Measurements from ENCODE around the gene HOXB5. TPM values are rescaled to one million over a fixed set of nuclear protein-coding genes. Genes with fewer than 3 reads are reported as not detected.

HOXB5 gene
- total RNA-seq, 1 experiment from 2014 or later = 0.43 TPM

DNA sequence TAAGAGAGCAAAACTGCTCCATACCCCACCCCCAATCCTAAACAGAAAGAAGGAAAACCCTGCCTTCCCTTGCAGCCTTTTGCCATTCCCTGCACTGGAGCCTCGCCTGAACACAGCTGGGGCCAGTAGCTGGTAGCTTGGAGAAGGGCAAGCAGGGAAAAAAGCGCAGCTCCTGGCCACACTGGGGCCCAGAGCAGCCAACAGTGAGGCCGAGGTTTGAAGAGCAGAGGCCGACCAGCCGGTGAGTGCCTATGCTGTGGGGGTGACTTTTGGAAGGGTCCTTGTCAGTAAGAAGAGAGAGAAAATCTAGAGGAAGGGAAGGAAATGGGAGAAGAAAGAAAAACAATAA lies 35.8 kb upstream of the HOXB5 start:
- no peak for DNase-seq (ENCODE audit: low spot score)

DNA sequence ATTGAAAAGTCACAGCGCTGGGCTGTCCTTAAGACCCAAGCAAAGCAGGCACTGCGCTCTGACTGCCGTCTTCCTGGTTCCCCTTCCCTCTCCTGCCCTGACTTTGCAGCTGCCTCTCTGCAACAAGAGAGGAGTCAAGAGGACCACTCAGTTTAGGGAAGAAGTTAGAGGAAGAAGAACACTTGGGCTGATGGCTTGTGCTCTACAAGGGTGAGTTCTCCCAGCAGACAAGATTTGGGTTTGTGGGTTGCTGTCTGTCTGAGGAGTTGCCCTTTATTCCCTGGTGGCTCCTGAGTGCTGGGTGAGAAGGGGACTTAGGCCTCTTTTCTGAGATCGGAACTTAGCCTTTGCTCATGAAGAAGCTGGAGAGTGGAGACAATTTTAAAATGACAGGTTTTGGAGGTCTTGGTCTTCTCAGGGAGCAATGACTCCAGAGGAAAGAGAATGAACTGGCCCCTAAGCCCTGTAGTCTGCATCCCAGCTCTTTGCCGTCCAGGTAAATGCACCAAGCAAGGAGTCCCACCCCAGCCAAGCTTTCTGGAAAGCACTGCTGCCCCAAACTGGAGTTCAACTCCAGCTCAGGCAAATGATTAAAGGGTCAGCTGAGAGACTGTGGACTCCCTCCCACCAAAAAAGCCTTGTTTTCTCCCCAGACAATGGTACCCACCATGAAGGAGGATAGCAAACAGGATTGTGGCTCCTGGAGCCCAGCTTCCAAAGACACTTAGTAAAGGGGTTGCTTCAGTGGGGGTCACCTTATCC lies 35.3 kb upstream of the HOXB5 start:
- no peak for DNase-seq (ENCODE audit: low spot score)

DNA sequence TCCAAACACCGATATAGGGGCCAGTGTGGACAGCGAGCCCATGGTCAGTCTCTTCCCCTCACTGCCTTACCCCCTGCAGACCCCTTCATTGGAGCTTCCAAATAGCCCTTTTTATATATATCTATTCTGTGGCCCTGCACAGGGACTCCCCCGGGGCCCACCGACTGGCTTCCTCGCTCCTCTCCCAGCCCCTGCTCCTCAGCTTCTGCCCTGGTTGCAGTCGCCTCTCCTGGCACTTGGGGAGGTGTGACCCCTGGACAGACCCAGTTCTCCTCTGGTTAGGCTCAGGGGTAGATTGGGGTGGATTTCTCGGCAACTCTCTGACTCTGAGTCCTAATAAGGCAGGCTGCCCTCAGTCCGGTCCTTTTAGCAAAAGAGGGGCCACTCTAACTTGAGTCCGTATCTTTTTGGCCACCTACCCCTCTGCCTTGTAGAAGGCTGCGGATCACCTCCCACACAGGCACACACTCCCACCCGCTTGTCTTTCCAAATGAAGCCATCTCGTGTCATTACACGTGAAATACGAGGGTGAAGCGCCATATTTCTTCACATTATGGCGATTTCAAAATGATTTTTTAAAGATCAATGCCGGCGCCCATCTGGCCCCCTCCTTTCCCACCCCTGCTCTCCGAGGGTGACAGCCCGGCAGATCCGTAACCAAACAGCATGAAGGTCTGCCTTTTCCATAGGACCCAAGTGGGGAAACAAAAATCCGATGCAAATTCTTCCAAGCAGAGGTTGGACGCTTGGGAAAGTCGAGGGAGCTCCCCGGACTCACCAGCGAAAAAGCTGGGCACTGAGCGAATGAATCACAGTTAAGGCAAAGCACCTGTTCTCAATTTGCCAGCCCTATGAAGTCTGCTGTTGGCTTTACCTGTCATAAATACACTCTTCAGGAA lies 34.3 kb upstream of the HOXB5 start:
- DNase-seq (ENCODE audit: low spot score) = no peak

DNA sequence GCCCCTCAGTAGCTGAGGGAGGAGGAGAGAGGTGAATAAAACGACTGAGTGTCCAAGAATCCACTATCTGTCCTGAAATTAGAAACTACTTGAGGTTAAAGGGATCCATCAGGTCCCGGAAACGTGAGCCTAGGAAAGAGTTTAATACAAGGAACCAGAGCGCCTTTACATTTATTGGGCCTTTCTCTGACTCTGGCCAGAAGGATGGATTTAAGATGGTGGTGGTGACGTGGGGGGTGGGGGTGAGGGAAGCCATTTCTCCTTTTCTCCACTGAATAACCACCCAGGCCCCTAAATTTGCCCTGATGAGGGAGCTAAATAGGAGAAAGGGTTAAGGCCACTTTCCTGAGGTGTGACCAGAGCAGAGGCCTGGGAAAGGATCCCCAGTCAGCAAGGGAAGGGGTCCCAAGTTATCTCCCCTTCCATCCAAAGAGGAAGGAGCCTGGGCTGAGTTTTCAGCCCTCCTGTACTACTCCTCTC lies 33.6 kb upstream of the HOXB5 start:
- no peak for DNase-seq (ENCODE audit: low spot score)

DNA sequence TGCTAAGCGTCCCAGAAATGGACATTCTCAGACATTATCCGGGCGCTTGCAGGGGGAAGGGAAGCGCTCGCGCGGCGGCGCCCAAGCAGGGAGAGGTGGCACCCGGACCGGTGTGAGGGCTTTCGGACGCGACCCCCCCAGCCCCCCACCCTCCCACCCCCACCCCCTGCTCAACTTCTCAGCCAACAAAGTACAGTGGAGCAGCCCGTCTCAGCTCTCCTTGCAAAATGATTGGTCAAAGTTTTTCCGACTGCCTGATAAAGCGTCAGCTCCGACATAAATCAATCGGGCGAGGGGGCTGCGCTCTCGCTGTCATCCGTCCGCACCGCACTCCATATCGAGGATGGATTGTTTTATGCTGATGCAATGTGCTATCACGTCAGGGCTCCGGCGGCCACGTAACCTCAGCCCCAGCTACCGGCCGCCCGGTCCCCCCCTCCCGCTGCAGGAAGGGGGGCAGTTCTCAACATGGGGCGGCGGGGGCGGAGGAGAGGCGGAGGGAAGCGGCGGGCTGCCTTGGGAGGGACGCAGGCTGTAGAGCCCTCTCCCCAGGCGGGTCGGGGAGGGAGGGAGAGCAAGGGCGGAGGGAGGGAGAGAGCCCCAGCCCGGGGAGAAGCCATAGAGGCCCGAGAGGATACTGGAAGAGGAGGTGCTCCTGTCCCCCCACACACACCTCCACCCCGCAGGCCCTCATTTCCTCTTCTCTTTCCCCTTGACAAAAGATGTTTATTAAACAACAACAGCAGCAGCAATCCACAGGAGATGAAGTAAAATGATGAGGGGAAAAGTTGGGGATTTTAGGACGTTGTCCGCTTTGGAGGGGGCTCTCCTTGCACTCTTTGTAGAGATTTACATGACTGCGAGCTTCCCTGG lies 32.9 kb upstream of the HOXB5 start, which contains the start of gene HOXB9:
HOXB9 (minus strand) TSS at position 114 of the 873 bp plus-strand sequence; CDS start at position 25, 89 bp downstream.
- peak; percentile 94 for DNase-seq (ENCODE audit: low spot score)

DNA sequence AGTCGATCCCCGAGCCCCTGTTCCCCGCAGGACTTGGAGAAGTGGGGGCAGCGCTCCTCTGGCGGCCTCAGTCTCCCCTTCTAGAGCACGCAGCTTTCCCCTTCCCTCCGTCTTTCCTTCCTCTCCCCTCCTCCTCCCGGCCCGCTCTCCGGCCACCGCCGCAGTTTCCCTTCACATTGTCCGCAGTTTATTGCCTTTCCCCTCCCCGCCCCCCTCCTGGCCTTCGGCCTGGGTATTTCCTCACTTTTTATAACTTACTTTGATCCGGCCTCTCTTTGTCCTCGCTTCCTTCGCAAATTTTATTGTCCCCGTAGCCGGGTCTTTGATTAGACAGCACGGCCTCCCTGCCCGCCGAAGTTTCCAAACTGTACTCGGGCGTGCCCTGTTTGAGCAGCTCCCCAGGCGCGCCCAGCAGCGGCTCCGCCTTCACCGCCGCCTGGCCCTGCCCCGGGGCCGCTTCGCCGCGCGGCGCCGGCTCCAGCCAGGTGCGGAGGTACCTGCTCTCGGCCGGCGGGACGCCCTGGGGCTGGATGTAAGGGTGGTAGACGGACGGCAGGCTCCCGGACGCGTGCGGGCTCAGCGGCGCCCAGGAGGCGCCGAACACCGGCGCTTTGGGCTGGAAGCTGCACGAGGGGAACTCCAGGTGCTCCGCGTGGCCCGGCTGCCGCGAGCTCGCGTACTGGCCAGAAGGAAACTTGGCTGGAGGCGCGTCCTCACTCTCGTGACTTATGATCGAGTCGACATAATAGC lies 32.1 kb upstream of the HOXB5 start:
- no peak for DNase-seq (ENCODE audit: low spot score)

DNA sequence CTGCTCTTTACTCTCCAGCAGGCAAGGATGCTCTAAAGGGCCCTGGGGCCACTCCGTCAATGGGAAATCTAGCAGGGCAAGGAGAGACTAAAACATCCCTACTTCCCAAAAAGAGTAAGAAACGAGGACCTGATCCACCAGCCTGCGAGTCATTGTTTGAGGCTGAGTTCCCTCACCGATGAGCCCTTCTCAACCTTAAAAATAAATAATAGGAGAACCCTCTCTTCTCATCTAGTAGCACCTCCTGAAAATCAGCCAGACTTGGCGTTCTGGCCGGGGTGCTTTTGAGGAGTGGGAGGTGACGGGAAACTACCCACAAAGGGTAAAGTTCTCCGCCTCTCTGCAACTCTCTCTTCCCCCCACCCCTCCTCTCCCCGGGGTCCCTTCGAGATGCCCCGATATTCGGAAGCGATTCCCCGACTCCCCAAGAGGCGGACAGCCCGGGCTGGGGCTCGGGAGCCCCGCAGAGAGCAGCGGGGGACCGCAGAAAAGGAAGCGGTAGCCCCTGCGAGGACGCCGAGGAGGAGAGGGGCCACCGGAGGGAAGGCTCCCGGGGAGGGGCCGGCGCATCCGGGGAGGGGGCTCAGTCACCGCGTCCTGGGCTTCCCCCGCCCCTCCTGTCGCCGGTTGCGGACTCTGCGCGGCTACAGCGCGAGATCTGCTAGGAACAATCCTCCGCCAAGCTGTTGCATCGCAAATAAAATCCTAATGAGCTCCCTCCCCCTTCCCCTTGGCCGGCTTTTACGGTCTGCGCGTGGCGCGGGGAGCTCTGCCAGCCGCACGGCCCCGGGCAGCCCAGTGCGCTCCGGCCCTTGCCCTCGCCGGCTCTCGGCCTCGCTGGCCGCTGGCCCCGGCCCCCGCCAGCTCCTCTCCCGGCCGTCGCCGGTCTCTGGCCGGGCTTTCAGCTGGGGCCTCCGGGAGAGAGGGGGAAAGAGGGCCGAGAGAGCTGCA lies 31.2 kb upstream of the HOXB5 start:
- DNase-seq (ENCODE audit: low spot score) = peak; percentile 46

DNA sequence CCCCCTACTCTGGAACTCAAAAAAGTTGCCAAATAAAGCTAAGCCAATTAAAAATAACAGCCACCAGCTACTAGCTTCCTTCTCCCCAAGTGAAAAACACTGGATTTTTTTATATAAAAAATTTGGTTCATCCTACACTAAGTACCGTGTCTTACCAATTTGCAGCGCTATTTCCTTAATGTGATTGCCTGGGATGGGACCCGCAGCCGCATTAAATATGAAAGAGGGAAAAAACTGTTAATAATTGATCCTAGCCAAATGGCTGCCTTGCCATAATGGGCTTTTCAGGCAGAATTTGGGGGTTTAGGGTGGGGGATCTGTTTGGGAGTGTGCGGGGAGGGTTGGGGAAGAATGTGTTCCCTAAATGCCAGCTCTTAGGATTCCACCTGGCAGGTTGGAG lies 30.5 kb upstream of the HOXB5 start:
- DNase-seq (ENCODE audit: low spot score) = no peak

DNA sequence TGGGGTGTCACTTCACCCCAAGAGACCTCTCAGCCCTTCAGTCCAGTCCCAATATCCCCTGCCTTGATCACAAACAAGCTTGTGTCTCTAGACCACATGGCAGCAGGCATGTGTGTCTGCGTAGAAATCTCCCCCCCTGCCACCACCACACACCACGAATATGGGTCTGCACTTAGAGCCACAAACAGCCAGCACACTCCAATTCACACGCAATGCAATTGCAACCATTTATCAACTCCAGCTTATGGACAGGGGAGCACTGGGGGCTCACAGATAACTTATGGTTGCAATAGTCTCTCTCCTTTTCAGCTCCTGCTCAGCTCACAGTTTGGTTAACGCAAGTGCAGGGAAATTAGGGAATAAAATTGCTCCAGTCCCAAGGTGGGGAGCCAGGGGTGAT lies 30.0 kb upstream of the HOXB5 start:
- DNase-seq (ENCODE audit: low spot score) = no peak

DNA sequence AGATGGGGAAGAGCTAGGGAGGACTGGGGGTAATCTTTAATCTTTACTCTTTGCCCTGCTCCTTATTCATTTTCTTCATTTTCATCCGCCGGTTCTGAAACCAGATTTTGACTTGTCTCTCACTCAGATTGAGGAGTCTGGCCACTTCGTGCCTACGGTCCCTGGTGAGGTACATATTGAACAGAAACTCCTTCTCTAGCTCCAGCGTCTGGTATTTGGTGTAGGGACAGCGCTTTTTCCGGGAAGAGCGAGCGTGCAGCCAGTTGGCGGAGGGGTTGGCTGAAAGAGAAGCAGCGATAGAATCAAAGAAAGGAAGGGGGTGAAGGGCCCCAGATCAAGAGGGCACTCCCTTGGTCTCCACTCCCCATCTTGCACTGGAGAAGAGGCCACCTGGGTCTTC lies 29.3 kb upstream of the HOXB5 start:
- DNase-seq (ENCODE audit: low spot score) = no peak

DNA sequence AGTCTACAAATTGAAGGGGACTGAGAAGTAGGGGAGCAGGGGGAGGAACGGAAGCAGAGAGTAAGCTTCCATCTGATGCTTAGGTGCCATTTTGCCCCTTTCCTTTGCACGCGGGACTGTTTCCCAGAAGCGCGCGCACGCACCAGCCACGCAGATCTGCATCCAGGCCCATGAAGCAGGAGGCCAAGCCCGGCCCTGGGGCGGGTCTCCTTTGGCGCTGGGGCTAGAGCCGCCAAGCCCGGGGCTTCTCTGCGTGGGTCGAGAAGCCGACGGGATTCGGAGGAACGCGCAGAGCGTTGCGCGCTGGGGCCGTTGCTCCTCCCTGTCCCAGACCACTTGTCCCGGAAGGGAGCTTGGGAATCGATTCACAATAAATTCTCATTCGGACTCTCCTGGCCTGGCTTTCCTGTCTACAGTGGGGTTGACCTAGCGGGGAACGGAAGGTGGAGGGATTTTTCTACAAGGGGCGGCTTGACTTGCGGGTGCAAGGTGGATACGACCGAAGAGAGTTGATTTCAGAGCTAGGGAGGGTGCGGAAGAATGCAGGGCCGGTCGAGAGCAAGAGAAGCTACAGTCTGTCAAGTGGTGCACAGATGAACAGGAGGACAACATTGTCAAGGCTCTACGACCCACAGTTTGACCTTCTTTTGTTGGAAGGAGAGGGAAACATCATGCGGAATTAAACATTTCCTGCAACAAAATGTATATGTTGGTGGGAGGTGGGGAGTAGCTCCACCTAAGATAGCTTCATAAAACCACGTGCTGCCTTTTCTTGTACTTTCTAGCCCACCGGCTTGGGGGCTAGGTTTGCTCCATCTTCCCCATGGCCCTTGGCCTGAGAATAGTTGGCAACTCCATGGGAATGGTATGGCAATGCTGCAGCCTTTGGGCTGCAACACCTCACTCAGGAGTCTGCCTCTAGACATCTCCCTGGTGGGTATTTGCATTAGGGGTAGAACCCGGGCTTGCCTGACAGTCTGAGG lies 28.1 kb upstream of the HOXB5 start:
- DNase-seq (ENCODE audit: low spot score) = no peak

DNA sequence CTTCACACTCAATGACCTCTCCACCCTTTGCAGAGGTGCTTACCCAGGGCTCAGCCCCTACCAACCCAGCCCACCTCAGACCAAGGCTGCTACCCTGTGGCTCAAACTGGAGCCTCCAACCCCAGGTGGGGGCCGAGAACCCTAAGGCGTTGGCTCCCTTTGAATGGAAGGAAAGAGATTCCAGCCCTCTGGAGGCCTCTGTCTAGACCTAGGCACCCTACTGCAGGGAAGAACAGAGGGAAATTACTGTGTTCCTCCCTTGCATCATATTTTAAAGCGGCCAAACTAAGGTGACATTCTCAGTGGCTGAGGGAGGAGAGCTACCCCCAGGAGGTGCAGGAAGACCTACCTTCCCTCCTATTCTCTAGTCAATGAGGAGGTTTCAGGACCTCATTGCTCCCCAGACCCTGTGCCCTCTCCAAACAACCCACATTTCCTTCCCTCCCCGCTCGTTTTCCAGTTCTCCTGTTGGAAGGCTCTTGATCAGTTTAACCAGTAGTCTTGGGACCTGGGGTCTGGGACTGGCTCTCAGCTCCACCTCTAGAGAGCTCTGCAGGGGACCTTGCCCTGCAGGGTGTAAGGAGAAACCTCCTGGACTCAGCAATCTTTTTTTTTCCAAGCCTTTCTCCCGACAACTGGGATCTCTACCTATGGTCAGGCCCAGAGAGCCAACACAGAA lies 27.0 kb upstream of the HOXB5 start:
- no peak for DNase-seq (ENCODE audit: low spot score)

DNA sequence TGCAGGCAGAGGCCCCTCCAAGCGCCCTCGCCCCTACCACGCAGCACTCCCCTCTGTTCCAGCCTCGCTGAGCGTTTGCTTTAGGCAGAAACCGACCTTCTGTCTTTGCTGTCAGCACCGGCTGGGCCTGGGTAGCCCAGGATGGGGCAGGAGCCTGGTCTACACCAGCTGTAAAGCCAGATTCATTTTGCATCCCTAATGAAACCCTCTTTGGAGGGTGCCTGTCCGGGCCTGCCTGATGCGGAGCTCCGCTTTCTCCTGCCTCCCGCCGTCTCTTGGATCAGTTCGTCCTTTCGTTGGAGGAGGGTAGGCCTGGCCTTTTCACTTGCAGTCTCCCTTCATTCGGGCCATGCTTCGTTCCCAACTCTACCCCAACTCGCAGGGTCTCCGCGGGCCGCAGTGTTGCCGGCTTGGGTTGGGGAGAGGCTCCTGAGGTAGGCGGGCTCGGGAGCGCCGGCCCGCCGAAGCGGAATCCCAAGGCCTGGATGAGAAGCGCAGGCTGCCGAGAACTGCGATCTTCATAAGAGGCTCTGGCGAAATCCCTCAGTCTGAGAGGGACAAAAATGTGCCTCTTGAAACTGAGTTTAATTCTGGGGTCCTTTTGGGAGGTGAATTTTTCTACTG lies 26.4 kb upstream of the HOXB5 start:
- DNase-seq (ENCODE audit: low spot score) = no peak

DNA sequence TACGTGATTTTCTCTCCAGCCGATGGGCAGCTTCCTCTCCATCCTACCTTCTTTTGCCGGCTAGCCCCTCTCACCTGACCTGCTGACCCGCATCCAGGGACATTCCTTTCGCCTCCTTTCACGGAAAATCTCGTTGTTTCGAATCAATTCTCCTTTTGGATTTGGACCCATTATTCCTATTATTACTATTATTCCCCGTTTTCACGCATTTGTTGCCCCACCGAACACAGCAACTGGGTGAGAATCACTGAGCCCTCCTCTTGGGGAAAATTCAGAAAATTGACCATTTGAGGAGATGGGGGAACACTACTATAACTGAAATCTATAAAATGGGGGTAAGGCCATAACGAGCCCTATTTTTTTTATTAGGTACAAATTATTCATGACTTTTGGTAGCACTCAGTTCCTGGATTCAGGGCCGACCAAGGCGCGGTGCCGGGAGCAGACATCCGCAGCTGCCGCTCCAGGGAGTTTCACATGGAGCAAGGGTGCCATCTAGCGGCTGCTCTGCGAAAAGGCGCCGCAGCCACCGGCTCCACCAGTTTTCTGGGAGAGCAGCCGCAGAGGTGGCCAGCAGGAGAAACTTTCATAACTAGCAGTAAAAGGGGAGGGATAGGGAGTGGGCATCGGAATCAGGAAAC lies 24.8 kb upstream of the HOXB5 start:
- DNase-seq (ENCODE audit: low spot score) = peak; percentile 74

DNA sequence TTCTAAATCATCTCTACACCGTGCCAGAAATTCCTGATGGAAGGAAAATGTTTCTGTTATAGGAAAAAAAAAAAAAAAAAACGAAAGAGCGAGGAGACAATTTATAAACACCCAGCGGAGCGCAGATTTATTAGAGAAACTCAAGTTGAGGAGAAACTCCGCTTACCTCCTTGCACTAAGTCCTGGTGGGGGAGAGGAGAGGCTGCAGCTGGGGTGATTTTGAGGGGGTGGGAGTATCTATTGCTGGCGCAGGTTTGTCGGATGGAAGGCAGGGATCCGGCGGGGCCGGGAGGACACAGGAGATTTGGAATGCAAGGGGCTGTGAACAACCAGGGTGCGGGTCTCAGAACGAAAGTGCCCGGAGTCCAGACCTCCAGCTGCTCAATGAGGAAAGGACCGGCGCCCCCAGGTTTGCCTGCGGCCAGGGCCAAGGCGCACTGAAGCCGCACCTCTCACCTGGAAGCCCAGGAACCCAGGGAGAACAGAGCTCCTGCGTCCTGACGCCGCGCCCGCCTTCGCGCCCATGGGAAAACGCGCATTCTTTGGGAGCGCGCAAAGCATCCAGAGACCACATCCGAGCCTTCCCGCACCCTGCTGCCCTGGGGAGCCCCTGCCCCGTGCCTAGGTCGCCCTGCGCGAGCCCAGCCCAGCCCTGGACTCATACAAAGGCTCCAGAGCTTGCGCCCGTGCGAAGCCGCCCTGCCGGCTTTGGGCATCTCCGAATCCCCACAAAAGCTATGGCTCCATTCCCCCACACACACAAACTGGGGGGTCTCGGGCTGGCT lies 24.1 kb upstream of the HOXB5 start:
- no peak for DNase-seq (ENCODE audit: low spot score)

DNA sequence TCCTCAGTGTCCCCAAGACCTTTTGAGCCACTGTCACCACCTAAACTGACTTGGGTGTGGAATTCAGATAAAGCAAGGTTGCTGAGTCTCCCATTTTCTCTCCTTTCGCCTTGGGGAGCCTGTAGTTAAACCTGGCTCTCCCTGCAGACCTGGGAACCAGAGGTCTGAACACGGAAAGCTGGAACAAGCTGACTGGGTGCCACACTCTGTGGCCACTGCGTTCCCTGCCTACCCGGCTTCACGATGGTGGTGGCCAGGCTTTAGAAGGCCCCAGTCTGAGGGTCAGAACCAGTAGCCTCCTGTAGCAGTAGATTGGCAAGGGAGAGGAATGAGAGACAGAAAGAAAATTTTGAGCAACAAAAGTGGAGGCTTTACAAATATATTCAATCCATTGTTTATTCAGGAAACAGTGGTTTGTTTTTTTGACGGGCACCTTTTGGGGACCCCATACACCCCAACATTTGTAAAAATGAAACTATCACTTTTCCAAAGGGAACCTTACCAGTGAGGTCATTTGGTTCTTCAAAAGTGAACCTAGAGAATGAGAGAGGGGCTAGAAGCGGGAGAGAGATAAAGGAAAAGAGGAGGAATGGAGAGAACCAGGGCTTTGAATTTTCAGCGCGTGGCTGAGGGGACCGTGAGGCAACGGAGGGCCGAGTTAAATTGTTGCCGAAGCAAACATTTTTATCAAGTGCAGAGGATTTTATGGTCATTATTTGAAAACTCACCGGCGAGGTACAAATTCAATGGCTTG lies 23.3 kb upstream of the HOXB5 start:
- DNase-seq (ENCODE audit: low spot score) = no peak
